ENCODE data around the gene AGRN.

AGRN gene

GRCh38 chr1:1058088-1058905, 38.4 kb downstream of the AGRN start:
- Histone ChIP-seq H3K36me3 (ENCODE audit: insufficient read depth) (no peaks in the 10 kb centered on the region), H3K4me2 (peak overlapping the region; percentile 80; the same call in 1 of the 2 replicates), H3K4me3 (IDR thresholded peaks at IDR 0.05; ENCODE audit: insufficient read depth, low read depth, low read length) (no peak overlapping the region), H3K27me3 (ENCODE audit: insufficient read depth, low read depth) (peaks cover 84% of the 10 kb centered on the region), H4K20me1 (ENCODE audit: insufficient read depth) (no peaks in the 10 kb centered on the region), H2AFZ (ENCODE audit: low read depth) (no peak overlapping the region), H3K27ac (no peak overlapping the region), H3K4me1 (ENCODE audit: low read depth, poor library complexity, severe bottlenecking) (peaks cover 27% of the 10 kb centered on the region), H3K79me2 (ENCODE audit: insufficient read depth, low read depth) (no peaks in the 10 kb centered on the region), H3K9ac (no peak overlapping the region)
- no peak for TF ChIP-seq CTCF (conservative IDR thresholded peaks at IDR 0.05; ENCODE audit: low read depth, low read length)

- H3K4me3 ChIP-seq (IDR thresholded peaks at IDR 0.05; ENCODE audit: insufficient read depth, low read depth, low read length), result peak overlapping the region; percentile 24
- H3K4me2 ChIP-seq, result peak overlapping the region; percentile 80
- H2AFZ ChIP-seq (ENCODE audit: low read depth), result peak overlapping the region; percentile 78
- TF ChIP-seq CTCF (conservative IDR thresholded peaks at IDR 0.05; ENCODE audit: low read depth, low read length), result peak; percentile 24; the same call in 1 of the 2 replicates
- no peaks in the 10 kb centered on the region for H3K36me3 ChIP-seq (ENCODE audit: insufficient read depth)
- H3K27ac ChIP-seq, result no peak overlapping the region
- H3K79me2 ChIP-seq (ENCODE audit: insufficient read depth, low read depth), result no peaks in the 10 kb centered on the region
- peaks cover 32% of the 10 kb centered on the region for H3K4me1 ChIP-seq (ENCODE audit: low read depth, poor library complexity, severe bottlenecking)
- no peak overlapping the region for H3K9ac ChIP-seq
- H4K20me1 ChIP-seq (ENCODE audit: insufficient read depth), result no peaks in the 10 kb centered on the region
- H3K27me3 ChIP-seq (ENCODE audit: insufficient read depth, low read depth), result peaks cover 81% of the 10 kb centered on the region
Measured at GRCh38 chr1:1058921-1059493, 39.1 kb downstream of the AGRN start.

- no peak; the same call in 1 of the 2 replicates for TF ChIP-seq CTCF (conservative IDR thresholded peaks at IDR 0.05; ENCODE audit: low read depth, low read length)
- H4K20me1 ChIP-seq (ENCODE audit: insufficient read depth), result no peaks in the 10 kb centered on the region
- H3K79me2 ChIP-seq (ENCODE audit: insufficient read depth, low read depth), result no peaks in the 10 kb centered on the region
- peak overlapping the region; percentile 80 for H3K4me2 ChIP-seq
- no peaks in the 10 kb centered on the region for H3K36me3 ChIP-seq (ENCODE audit: insufficient read depth)
- H3K4me3 ChIP-seq (IDR thresholded peaks at IDR 0.05; ENCODE audit: insufficient read depth, low read depth, low read length), result peak overlapping the region; percentile 24
- H3K9ac ChIP-seq, result no peak overlapping the region
- peaks cover 38% of the 10 kb centered on the region for H3K4me1 ChIP-seq (ENCODE audit: low read depth, poor library complexity, severe bottlenecking)
- H3K27ac ChIP-seq, result no peak overlapping the region
- peaks cover 80% of the 10 kb centered on the region for H3K27me3 ChIP-seq (ENCODE audit: insufficient read depth, low read depth)
- H2AFZ ChIP-seq (ENCODE audit: low read depth), result peak overlapping the region; percentile 78
Measured at GRCh38 chr1:1059494-1060280, 39.8 kb downstream of the AGRN start.

- H4K20me1 ChIP-seq (ENCODE audit: insufficient read depth), result no peaks in the 10 kb centered on the region
- H3K4me3 ChIP-seq (IDR thresholded peaks at IDR 0.05; ENCODE audit: insufficient read depth, low read depth, low read length), result no peak overlapping the region
- H3K79me2 ChIP-seq (ENCODE audit: insufficient read depth, low read depth), result no peaks in the 10 kb centered on the region
- H3K27me3 ChIP-seq (ENCODE audit: insufficient read depth, low read depth), result peaks cover 75% of the 10 kb centered on the region
- H3K9ac ChIP-seq, result no peak overlapping the region
- H3K4me1 ChIP-seq (ENCODE audit: low read depth, poor library complexity, severe bottlenecking), result peaks cover 38% of the 10 kb centered on the region
- no peak for TF ChIP-seq CTCF (conservative IDR thresholded peaks at IDR 0.05; ENCODE audit: low read depth, low read length)
- H3K36me3 ChIP-seq (ENCODE audit: insufficient read depth), result no peaks in the 10 kb centered on the region
- peak overlapping the region; percentile 78; the same call in 1 of the 2 replicates for H2AFZ ChIP-seq (ENCODE audit: low read depth)
- H3K4me2 ChIP-seq, result peak overlapping the region; percentile 80; the same call in 1 of the 2 replicates
- no peak overlapping the region for H3K27ac ChIP-seq
Measured at GRCh38 chr1:1060281-1061000, 40.5 kb downstream of the AGRN start.
